HepG2 (cell line): ENCODE measurements around the gene CCDC142. TPM values are rescaled to one million over a fixed set of nuclear protein-coding genes. Genes with fewer than 3 reads are reported as not detected.
A peak's percentile ranks its signal among the peaks of the same experiment; 100 is the strongest.

Source experiments
- ATF7-NPFF ChIP-seq: sonication (generic); formaldehyde crosslinking; IDR thresholded peaks from 2 replicates; pipeline ENCODE4 v1.8.1; 2023; ENCODE audit warnings: mild to moderate bottlenecking, low read depth, missing genetic modification reagents, moderate library complexity
- HDAC1 ChIP-seq: sonication (generic); formaldehyde crosslinking; IDR thresholded peaks from 2 replicates; pipeline ENCODE4 v1.5.1; 2020; ENCODE audit warnings: mild to moderate bottlenecking, missing genetic modification reagents
- HMG20A ChIP-seq: IDR thresholded peaks from 2 replicates; pipeline ENCODE4 v1.6.1; 2016; ENCODE audit warnings: borderline replicate concordance
- HOXA9 ChIP-seq: sonication (generic); formaldehyde crosslinking; IDR thresholded peaks from 2 replicates; pipeline ENCODE4 v1.8.1; 2022; ENCODE audit warnings: missing genetic modification reagents, mild to moderate bottlenecking, moderate library complexity, borderline replicate concordance
- HOXD1 ChIP-seq: sonication (generic); formaldehyde crosslinking; IDR thresholded peaks from 2 replicates; pipeline ENCODE4 v1.5.0; 2020; ENCODE audit warnings: missing genetic modification reagents
- NCOA2 ChIP-seq: sonication (generic); formaldehyde crosslinking; IDR thresholded peaks from 2 replicates; pipeline ENCODE4 v1.8.0; 2022; ENCODE audit warnings: inconsistent platforms
- NONO ChIP-seq, 2 experiments: fragments of 450-650 bp in 1 of 2; sonication (generic) in 1 of 2; formaldehyde crosslinking in 1 of 2; IDR thresholded peaks in 1 of 2; conservative IDR thresholded peaks in 1 of 2; 2 replicates each; pipeline versions ENCODE4 v1.6.1 to v1.8.0; 2017 to 2022; ENCODE audit warnings: mild to moderate bottlenecking in 1 of 2, missing genetic modification reagents in 1 of 2, moderate library complexity in 1 of 2
- PLRG1 ChIP-seq: fragments of 450-650 bp; conservative IDR thresholded peaks from 2 replicates; pipeline ENCODE4 v1.6.1; 2016
- SP5 ChIP-seq: IDR thresholded peaks from 2 replicates; pipeline ENCODE4 v1.6.1; 2016; ENCODE audit warnings: low read depth, borderline replicate concordance
- ZFP82 ChIP-seq: sonication (generic); formaldehyde crosslinking; IDR thresholded peaks from 2 replicates; pipeline ENCODE4 v1.5.1; 2020; ENCODE audit warnings: mild to moderate bottlenecking, missing genetic modification reagents, borderline replicate concordance
- ZNF33B ChIP-seq: sonication (generic); formaldehyde crosslinking; IDR thresholded peaks from 2 replicates; pipeline ENCODE4 v1.5.1; 2020; ENCODE audit warnings: mild to moderate bottlenecking, missing genetic modification reagents
- ZNF382 ChIP-seq: sonication (generic); formaldehyde crosslinking; IDR thresholded peaks from 2 replicates; pipeline ENCODE4 v1.5.0; 2020; ENCODE audit warnings: missing genetic modification reagents, mild to moderate bottlenecking, borderline replicate concordance
- ZNF432 ChIP-seq: sonication (generic); formaldehyde crosslinking; IDR thresholded peaks from 2 replicates; pipeline ENCODE4 v1.5.0; 2020; ENCODE audit warnings: missing genetic modification reagents, mild to moderate bottlenecking, borderline replicate concordance
- ZNF460 ChIP-seq: sonication (generic); formaldehyde crosslinking; IDR thresholded peaks from 2 replicates; pipeline ENCODE4 v1.5.1; 2020; ENCODE audit warnings: missing genetic modification reagents, mild to moderate bottlenecking, borderline replicate concordance
- ZNF549 ChIP-seq: sonication (generic); formaldehyde crosslinking; IDR thresholded peaks from 2 replicates; pipeline ENCODE4 v1.5.0; 2020; ENCODE audit warnings: missing genetic modification reagents
- ZNF891 ChIP-seq: sonication (generic); formaldehyde crosslinking; IDR thresholded peaks from 2 replicates; pipeline ENCODE4 v1.5.0; 2020; ENCODE audit warnings: mild to moderate bottlenecking, missing genetic modification reagents
- polyA plus RNA-seq, 8 experiments: library from polyadenylated mRNA; depleted of rRNA in 3 of 8; stranded (reverse) in 7 of 8; unstranded in 1 of 8; fragments of >200 nt; fragmentation: Illumina TruSeq in 4 of 8; extraction: Trizol in 4 of 8; gene quantifications; 2 replicates each; pipeline versions ENCODE4 v1.2.1 to v1.2.3, GENCODE V29; 2011 to 2016; ENCODE audit warnings: low read depth in 4 of 8, missing spikeins in 1 of 8, mixed read lengths in 1 of 8; ENCODE audit not compliant: insufficient read depth in 1 of 8
- total RNA-seq, 5 experiments: library from RNA; depleted of rRNA; stranded (reverse); fragments of >200 nt; fragmentation: Illumina TruSeq; extraction: Trizol; gene quantifications; 2 replicates each; pipeline ENCODE4 v1.2.3, GENCODE V29; 2016; ENCODE audit warnings: low read depth in 1 of 5
- TF ChIP-seq, protein P1 (sequence below): sonication (generic); formaldehyde crosslinking; IDR thresholded peaks from 2 replicates; pipeline ENCODE4 v1.4.0; 2020; ENCODE audit warnings: missing genetic modification reagents
- TF ChIP-seq, protein P2 (sequence below): IDR thresholded peaks from 2 replicates; pipeline ENCODE4 v1.4.0; 2020; ENCODE audit warnings: mild to moderate bottlenecking, missing genetic modification reagents
- TF ChIP-seq, protein P3 (sequence below): sonication (generic); formaldehyde crosslinking; IDR thresholded peaks from 2 replicates; pipeline ENCODE4 v1.5.1; 2020; ENCODE audit warnings: mild to moderate bottlenecking, moderate library complexity, missing genetic modification reagents
- TF ChIP-seq, protein P4 (sequence below): sonication (generic); formaldehyde crosslinking; IDR thresholded peaks from 2 replicates; pipeline ENCODE4 v1.8.0; 2022; ENCODE audit warnings: missing genetic modification reagents, mild to moderate bottlenecking, borderline replicate concordance

CCDC142 gene
- total and polyA plus RNA-seq, 2 of the 13 experiments (the other 11 are each of a cell fraction or from before 2014, with no cell fraction given), result 14.7 to 30.4 TPM

DNA sequence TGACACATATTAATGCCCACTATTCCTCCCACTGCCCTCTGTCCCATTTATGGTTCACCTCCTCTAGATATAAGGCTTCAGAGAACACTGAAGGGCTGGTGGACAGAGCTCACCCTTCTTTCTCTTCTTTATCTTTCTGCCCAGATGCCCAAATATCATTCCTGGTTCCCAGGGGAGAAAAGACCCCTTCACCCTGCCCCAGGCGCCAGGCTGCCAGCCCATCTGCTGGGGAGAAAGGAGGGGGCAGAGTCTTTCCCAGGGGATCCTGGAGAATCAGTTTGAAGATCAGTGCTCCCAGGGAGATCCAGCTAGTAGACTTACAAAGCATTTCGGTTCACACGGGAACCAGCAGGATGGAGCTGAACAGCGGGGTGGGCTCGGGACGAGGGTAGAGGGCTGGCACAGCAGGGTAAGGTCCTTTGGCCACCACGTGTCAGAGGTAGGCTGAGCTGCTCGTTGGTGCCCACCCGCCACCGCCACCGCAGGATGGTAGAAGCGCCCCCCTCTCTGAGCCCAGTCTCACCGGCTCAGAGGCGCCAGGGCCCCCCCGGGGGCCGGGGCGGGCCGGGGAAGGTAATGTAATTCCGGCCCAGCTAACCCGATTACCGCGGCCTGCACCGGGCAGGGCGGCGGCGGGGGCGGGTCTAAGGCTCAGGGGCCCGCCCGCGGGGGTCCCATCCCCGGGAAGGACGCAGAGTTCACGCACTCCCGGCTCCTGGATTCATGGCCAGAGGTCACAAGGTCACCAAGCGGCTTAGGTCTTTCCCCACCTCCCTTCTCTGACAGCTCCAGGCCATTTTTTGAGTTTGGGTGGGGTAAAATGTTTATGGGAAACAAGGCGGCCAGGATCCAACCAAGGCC, 30.2 kb upstream of the CCDC142 start (continued):
- TF ChIP-seq, protein P1, sequence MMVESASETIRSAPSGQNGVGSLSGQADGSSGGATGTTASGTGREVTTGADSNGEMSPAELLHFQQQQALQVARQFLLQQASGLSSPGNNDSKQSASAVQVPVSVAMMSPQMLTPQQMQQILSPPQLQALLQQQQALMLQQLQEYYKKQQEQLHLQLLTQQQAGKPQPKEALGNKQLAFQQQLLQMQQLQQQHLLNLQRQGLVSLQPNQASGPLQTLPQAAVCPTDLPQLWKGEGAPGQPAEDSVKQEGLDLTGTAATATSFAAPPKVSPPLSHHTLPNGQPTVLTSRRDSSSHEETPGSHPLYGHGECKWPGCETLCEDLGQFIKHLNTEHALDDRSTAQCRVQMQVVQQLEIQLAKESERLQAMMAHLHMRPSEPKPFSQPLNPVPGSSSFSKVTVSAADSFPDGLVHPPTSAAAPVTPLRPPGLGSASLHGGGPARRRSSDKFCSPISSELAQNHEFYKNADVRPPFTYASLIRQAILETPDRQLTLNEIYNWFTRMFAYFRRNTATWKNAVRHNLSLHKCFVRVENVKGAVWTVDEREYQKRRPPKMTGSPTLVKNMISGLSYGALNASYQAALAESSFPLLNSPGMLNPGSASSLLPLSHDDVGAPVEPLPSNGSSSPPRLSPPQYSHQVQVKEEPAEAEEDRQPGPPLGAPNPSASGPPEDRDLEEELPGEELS (CRISPR knock-in tag), result no peak
- TF ChIP-seq ZNF891 (CRISPR knock-in tag) (peak; percentile 83), ZNF460 (CRISPR knock-in tag) (no peak), HDAC1 (CRISPR knock-in tag) (peak; percentile 31; the same call in 1 of the 2 replicates), ZNF549 (no peak), SP5 (CRISPR knock-in tag) (peak; percentile 59; the same call in 1 of the 2 replicates), ZNF382 (CRISPR knock-in tag) (no peak), ATF7-NPFF (CRISPR knock-in tag) (no peak), ZNF432 (CRISPR knock-in tag) (no peak), HMG20A (CRISPR knock-in tag) (no peak), HOXA9 (CRISPR knock-in tag) (no peak), HOXD1 (CRISPR knock-in tag) (no peak), ZFP82 (CRISPR knock-in tag) (no peak), PLRG1 (no peak), NONO (IDR thresholded peaks at IDR 0.05) (no peak), NONO (CRISPR knock-in tag; conservative IDR thresholded peaks at IDR 0.05) (peak; percentile 27), ZNF33B (CRISPR knock-in tag) (peak; percentile 48; the same call in 1 of the 2 replicates), NCOA2 (CRISPR knock-in tag) (peak; percentile 23; the same call in 1 of the 2 replicates)
- TF ChIP-seq, protein P2, sequence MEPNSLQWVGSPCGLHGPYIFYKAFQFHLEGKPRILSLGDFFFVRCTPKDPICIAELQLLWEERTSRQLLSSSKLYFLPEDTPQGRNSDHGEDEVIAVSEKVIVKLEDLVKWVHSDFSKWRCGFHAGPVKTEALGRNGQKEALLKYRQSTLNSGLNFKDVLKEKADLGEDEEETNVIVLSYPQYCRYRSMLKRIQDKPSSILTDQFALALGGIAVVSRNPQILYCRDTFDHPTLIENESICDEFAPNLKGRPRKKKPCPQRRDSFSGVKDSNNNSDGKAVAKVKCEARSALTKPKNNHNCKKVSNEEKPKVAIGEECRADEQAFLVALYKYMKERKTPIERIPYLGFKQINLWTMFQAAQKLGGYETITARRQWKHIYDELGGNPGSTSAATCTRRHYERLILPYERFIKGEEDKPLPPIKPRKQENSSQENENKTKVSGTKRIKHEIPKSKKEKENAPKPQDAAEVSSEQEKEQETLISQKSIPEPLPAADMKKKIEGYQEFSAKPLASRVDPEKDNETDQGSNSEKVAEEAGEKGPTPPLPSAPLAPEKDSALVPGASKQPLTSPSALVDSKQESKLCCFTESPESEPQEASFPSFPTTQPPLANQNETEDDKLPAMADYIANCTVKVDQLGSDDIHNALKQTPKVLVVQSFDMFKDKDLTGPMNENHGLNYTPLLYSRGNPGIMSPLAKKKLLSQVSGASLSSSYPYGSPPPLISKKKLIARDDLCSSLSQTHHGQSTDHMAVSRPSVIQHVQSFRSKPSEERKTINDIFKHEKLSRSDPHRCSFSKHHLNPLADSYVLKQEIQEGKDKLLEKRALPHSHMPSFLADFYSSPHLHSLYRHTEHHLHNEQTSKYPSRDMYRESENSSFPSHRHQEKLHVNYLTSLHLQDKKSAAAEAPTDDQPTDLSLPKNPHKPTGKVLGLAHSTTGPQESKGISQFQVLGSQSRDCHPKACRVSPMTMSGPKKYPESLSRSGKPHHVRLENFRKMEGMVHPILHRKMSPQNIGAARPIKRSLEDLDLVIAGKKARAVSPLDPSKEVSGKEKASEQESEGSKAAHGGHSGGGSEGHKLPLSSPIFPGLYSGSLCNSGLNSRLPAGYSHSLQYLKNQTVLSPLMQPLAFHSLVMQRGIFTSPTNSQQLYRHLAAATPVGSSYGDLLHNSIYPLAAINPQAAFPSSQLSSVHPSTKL (CRISPR knock-in tag), result peak; percentile 45; the same call in 1 of the 2 replicates
- TF ChIP-seq, protein P3, sequence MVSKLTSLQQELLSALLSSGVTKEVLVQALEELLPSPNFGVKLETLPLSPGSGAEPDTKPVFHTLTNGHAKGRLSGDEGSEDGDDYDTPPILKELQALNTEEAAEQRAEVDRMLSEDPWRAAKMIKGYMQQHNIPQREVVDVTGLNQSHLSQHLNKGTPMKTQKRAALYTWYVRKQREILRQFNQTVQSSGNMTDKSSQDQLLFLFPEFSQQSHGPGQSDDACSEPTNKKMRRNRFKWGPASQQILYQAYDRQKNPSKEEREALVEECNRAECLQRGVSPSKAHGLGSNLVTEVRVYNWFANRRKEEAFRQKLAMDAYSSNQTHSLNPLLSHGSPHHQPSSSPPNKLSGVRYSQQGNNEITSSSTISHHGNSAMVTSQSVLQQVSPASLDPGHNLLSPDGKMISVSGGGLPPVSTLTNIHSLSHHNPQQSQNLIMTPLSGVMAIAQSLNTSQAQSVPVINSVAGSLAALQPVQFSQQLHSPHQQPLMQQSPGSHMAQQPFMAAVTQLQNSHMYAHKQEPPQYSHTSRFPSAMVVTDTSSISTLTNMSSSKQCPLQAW (CRISPR knock-in tag), result peak; percentile 70
- TF ChIP-seq, protein P4, sequence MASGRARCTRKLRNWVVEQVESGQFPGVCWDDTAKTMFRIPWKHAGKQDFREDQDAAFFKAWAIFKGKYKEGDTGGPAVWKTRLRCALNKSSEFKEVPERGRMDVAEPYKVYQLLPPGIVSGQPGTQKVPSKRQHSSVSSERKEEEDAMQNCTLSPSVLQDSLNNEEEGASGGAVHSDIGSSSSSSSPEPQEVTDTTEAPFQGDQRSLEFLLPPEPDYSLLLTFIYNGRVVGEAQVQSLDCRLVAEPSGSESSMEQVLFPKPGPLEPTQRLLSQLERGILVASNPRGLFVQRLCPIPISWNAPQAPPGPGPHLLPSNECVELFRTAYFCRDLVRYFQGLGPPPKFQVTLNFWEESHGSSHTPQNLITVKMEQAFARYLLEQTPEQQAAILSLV (CRISPR knock-in tag), result peak; percentile 59; the same call in 1 of the 2 replicates
